IMR-90 (cell line): ENCODE results near the gene AMOTL2.

Source experiments
- POLR2A ChIP-seq: IDR thresholded peaks from 2 replicates; pipeline ENCODE4 v1.6.1; 2012; ENCODE audit warnings: mild to moderate bottlenecking, low read depth, low read length
- RAD21 ChIP-seq: IDR thresholded peaks from 2 replicates; pipeline ENCODE4 v1.6.1; 2012; ENCODE audit warnings: low read length, improper control_type of control experiment
- TF ChIP-seq, protein P1 (sequence below): conservative IDR thresholded peaks from 2 replicates; pipeline ENCODE4 v1.5.1; 2012; ENCODE audit warnings: mild to moderate bottlenecking, low read depth, low read length, improper control_type of control experiment
- TF ChIP-seq, protein P2 (sequence below): fragments of 150-350 bp; IDR thresholded peaks from 2 replicates; pipeline ENCODE4 v1.6.1; 2017; ENCODE audit warnings: mild to moderate bottlenecking, antibody characterized with exemption, low read length, low read depth

DNA sequence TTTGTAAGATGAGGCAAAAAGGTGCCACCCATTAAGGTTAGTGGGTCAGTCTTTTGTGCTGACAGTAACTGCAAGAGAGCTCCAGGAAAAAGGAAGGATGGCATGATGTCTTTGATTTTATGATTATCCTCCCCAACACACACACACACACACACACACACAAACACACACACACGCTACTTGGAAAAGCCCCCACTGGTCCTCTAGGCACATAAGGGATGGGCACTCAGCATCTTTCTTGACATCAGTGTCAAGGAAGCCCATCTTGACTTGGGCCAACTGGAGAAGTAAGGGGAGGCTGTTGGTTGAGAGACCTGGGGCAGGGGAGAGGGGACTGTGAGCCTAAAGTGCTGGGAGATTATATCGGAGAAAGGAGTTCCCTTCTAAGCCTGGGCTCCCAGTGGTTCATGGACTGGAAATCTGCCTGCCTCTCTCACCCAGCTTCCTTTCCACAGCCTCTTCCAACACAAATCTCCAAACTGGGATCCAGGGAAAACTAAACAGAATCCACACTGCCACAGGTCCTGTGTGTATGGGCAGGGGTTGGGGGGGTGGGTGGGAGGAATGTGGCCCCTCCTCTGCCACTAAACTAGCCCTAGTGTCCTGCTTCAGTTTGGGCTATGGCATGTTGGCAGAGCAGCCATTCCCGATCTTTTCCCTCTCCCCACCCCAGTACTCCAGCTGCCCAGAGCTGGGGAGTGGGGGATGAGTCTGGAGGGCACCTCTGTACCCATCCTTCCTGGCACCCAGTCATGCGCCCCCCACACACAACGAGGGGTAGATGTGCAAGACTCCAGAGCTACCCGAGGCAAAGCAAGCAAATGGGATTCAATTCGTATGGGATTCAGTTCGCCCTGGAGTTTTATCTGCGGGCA lies 1.6 kb downstream of the AMOTL2 start:
- TF ChIP-seq, protein P1, sequence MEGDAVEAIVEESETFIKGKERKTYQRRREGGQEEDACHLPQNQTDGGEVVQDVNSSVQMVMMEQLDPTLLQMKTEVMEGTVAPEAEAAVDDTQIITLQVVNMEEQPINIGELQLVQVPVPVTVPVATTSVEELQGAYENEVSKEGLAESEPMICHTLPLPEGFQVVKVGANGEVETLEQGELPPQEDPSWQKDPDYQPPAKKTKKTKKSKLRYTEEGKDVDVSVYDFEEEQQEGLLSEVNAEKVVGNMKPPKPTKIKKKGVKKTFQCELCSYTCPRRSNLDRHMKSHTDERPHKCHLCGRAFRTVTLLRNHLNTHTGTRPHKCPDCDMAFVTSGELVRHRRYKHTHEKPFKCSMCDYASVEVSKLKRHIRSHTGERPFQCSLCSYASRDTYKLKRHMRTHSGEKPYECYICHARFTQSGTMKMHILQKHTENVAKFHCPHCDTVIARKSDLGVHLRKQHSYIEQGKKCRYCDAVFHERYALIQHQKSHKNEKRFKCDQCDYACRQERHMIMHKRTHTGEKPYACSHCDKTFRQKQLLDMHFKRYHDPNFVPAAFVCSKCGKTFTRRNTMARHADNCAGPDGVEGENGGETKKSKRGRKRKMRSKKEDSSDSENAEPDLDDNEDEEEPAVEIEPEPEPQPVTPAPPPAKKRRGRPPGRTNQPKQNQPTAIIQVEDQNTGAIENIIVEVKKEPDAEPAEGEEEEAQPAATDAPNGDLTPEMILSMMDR: no peak
- TF ChIP-seq POLR2A (peak; percentile 0), RAD21 (no peak)
- TF ChIP-seq, protein P2, sequence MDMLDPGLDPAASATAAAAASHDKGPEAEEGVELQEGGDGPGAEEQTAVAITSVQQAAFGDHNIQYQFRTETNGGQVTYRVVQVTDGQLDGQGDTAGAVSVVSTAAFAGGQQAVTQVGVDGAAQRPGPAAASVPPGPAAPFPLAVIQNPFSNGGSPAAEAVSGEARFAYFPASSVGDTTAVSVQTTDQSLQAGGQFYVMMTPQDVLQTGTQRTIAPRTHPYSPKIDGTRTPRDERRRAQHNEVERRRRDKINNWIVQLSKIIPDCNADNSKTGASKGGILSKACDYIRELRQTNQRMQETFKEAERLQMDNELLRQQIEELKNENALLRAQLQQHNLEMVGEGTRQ: no peak
